ENCODE results near the gene RAPGEF5.

- TF ChIP-seq, protein P1, sequence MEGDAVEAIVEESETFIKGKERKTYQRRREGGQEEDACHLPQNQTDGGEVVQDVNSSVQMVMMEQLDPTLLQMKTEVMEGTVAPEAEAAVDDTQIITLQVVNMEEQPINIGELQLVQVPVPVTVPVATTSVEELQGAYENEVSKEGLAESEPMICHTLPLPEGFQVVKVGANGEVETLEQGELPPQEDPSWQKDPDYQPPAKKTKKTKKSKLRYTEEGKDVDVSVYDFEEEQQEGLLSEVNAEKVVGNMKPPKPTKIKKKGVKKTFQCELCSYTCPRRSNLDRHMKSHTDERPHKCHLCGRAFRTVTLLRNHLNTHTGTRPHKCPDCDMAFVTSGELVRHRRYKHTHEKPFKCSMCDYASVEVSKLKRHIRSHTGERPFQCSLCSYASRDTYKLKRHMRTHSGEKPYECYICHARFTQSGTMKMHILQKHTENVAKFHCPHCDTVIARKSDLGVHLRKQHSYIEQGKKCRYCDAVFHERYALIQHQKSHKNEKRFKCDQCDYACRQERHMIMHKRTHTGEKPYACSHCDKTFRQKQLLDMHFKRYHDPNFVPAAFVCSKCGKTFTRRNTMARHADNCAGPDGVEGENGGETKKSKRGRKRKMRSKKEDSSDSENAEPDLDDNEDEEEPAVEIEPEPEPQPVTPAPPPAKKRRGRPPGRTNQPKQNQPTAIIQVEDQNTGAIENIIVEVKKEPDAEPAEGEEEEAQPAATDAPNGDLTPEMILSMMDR (IDR thresholded peaks at IDR 0.05) = no peak
- TF ChIP-seq POLR2A (IDR thresholded peaks at IDR 0.05) (no peak), EP300 (IDR thresholded peaks at IDR 0.05) (no peak)
Measured at GRCh38 chr7:22231141-22231540, 125.8 kb downstream of the RAPGEF5 start.
